NCI-H2107 treated with DMSO at 0.1 percent for 48 hours (cell line): ENCODE measurements around the gene KIFC3.
"Not testable (repeated sequence)": the region's sequence is repeated elsewhere in the genome, so short reads cannot be mapped to it uniquely, and the experiment has no call there.

Experiments used
- DNase-seq: peaks from one replicate; lab custom pipeline; 2025; ENCODE audit not compliant: unreplicated experiment; lab: John Stamatoyannopoulos, UW

KIFC3 gene

GRCh38 chr16:57725976-57726375 is 76.3 kb downstream of the KIFC3 start:
- DNase-seq: no peak

- no peak for DNase-seq
These were observed 76.7 kb downstream of the KIFC3 start for GRCh38 chr16:57725554-57725953.

- DNase-seq: no peak
These were observed 77.1 kb downstream of the KIFC3 start for GRCh38 chr16:57725151-57725550.

GRCh38 chr16:57724531-57724930 is 77.8 kb downstream of the KIFC3 start:
- no peak for DNase-seq

- no peak for DNase-seq
These were observed 79.1 kb downstream of the KIFC3 start for GRCh38 chr16:57723170-57723569.

GRCh38 chr16:57722651-57723050 is 79.6 kb downstream of the KIFC3 start:
- no peak for DNase-seq

- DNase-seq: no peak
These were observed 80.1 kb downstream of the KIFC3 start for GRCh38 chr16:57722210-57722499.

GRCh38 chr16:57721356-57722209 is 80.7 kb downstream of the KIFC3 start:
- DNase-seq: no peak

GRCh38 chr16:57720142-57720575 is 82.1 kb downstream of the KIFC3 start:
- no peak for DNase-seq

GRCh38 chr16:57714047-57714446 is 88.2 kb downstream of the KIFC3 start:
- no peak for DNase-seq

GRCh38 chr16:57713596-57713995 is 88.7 kb downstream of the KIFC3 start:
- no peak for DNase-seq

GRCh38 chr16:57712569-57712968 is 89.7 kb downstream of the KIFC3 start:
- not testable (repeated sequence) for DNase-seq

GRCh38 chr16:57711993-57712392 is 90.3 kb downstream of the KIFC3 start:
- no peak for DNase-seq

- no peak for DNase-seq
These were observed 90.9 kb downstream of the KIFC3 start for GRCh38 chr16:57711346-57711745.

- no peak for DNase-seq
These were observed 92.6 kb downstream of the KIFC3 start for GRCh38 chr16:57709663-57710062.
